ENCODE results near the gene PURB.

DNA sequence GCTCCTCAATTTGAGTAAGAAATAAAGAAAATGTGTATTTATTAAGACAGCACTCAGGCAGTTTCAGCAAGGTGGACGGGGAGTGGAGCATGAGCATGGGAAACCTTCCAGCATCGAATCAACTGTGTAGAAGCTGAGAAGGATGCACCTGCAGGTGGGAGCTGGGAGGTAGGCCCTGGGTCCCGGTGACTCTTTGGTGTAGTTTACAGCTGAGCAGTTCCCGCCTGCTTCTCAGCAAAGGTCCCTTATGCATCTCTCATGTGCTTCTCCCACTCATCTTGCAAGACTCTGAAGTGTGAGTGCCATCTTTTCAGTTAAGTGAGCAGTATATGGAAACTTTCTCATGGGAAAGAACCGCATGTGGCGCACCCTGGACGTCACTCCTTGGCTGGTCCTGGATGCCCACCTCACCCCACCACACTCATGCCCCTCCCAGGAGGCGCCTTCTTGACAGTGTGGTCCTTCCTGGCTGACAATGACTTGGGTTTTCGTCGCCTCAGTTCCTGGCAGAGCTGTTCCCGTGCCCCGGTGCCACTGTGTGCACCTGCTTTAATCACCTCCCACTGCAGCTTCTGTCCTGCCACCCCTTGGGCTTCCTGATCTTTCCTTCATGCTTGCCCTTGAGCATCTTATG is 19.8 kb upstream of the PURB start:
- TF ChIP-seq, protein P1, sequence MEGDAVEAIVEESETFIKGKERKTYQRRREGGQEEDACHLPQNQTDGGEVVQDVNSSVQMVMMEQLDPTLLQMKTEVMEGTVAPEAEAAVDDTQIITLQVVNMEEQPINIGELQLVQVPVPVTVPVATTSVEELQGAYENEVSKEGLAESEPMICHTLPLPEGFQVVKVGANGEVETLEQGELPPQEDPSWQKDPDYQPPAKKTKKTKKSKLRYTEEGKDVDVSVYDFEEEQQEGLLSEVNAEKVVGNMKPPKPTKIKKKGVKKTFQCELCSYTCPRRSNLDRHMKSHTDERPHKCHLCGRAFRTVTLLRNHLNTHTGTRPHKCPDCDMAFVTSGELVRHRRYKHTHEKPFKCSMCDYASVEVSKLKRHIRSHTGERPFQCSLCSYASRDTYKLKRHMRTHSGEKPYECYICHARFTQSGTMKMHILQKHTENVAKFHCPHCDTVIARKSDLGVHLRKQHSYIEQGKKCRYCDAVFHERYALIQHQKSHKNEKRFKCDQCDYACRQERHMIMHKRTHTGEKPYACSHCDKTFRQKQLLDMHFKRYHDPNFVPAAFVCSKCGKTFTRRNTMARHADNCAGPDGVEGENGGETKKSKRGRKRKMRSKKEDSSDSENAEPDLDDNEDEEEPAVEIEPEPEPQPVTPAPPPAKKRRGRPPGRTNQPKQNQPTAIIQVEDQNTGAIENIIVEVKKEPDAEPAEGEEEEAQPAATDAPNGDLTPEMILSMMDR (IDR thresholded peaks at IDR 0.05), result no peak
- no peak for TF ChIP-seq POLR2AphosphoS5 (IDR thresholded peaks at IDR 0.05; ENCODE audit: low read depth, low read length)
- TF ChIP-seq REST (IDR thresholded peaks at IDR 0.05; ENCODE audit: insufficient read depth in 1 of 2, low read depth in 2 of 2, low read length in 1 of 2), result no peak
- TF ChIP-seq TCF7L2 (IDR thresholded peaks at IDR 0.05; ENCODE audit: low read depth, low read length), result no peak
- TF ChIP-seq SIN3A (IDR thresholded peaks at IDR 0.05; ENCODE audit: borderline replicate concordance, insufficient read depth, low read depth, low read length), result no peak
